Left ventricle myocardium inferior (tissue), 1 donor: ENCODE measurements around the gene ERC1. TPM values are rescaled to one million over a fixed set of nuclear protein-coding genes. Genes with fewer than 3 reads are reported as not detected.
A peak's percentile ranks its signal among the peaks of the same experiment; 100 is the strongest.

Experiments
- DNase-seq: peaks from one replicate; pipeline ENCODE4 v3.0.0-alpha.2; 2020
- H3K27ac ChIP-seq: fragments of 200-600 bp; replicated peaks from 2 replicates; pipeline ENCODE4 v1.8.0; 2021
- H3K27me3 ChIP-seq: fragments of 200-600 bp; 2 replicates; pipeline ENCODE4 v1.8.0; 2021; ENCODE audit warnings: low read depth
- H3K36me3 ChIP-seq: fragments of 200-600 bp; 2 replicates; pipeline ENCODE4 v1.8.0; 2021
- H3K4me1 ChIP-seq: fragments of 200-600 bp; 2 replicates; pipeline ENCODE4 v1.8.0; 2021
- H3K4me3 ChIP-seq: fragments of 200-600 bp; 2 replicates; pipeline ENCODE4 v1.8.0; 2021; ENCODE audit warnings: mild to moderate bottlenecking, moderate library complexity
- H3K9me3 ChIP-seq: fragments of 200-600 bp; replicated peaks from 2 replicates; pipeline ENCODE4 v1.8.0; 2021
- intact Hi-C: fragments of 100-400 bp; cut with micrococcal nuclease; formaldehyde crosslinking; loops from one replicate; pipeline ENCODE4 v1.11.0; 2022
- total RNA-seq: library from RNA; stranded (reverse); fragmentation: NEBNext Ultra II Directional; extraction: Animal tissue kit (Norgen Biotek cat#: 25700); gene quantifications from one replicate; pipeline ENCODE4 v1.2.1, GENCODE V29; 2021
- TF ChIP-seq, protein P1 (sequence below): fragments of 200-600 bp; IDR thresholded peaks from 2 replicates; pipeline ENCODE4 v1.8.0; 2021; ENCODE audit warnings: antibody characterized with exemption, mild to moderate bottlenecking, borderline replicate concordance
- donor health status: DM: no; HTN: yes; CAD: no; lungs with severe emphysema.

ERC1 gene
- total RNA-seq, 1 donor from 2014 or later, result 50.8 TPM

- Histone ChIP-seq H3K36me3 (peaks cover 21% of the 10 kb centered on the region), H3K4me3 (no peak overlapping the region), H3K27ac (peak overlapping the region; percentile 53), H3K9me3 (no peaks in the 10 kb centered on the region), H3K27me3 (no peaks in the 10 kb centered on the region), H3K4me1 (peaks cover 15% of the 10 kb centered on the region)
- DNase-seq, result no peak
- TF ChIP-seq, protein P1, sequence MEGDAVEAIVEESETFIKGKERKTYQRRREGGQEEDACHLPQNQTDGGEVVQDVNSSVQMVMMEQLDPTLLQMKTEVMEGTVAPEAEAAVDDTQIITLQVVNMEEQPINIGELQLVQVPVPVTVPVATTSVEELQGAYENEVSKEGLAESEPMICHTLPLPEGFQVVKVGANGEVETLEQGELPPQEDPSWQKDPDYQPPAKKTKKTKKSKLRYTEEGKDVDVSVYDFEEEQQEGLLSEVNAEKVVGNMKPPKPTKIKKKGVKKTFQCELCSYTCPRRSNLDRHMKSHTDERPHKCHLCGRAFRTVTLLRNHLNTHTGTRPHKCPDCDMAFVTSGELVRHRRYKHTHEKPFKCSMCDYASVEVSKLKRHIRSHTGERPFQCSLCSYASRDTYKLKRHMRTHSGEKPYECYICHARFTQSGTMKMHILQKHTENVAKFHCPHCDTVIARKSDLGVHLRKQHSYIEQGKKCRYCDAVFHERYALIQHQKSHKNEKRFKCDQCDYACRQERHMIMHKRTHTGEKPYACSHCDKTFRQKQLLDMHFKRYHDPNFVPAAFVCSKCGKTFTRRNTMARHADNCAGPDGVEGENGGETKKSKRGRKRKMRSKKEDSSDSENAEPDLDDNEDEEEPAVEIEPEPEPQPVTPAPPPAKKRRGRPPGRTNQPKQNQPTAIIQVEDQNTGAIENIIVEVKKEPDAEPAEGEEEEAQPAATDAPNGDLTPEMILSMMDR, result no peak
- intact Hi-C loops, result no loop called here
These were observed 452.6 kb downstream of the ERC1 start for GRCh38 chr12:1443421-1444141.

- intact Hi-C loops, result no loop called here
These were observed 453.1 kb downstream of the ERC1 start for GRCh38 chr12:1444142-1444516.

DNA sequence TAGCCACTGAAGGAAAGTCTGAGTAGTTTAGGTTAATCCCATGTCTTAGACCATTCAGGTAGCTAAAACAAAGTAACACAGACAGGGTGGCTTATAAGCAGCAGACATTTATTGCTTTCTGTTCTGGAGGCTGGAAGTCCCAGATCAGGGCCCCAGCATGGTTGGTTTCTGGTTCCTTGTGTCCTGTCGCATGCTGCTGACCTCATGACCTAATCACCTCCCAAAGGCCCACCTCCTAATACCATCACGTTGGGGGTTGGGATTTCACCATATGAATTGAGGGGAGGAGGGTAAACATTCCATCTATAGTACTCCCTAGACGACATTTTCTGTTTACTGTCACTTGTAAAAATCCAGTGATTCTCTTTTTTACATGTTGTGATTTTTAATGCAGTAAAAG lies 454.8 kb downstream of the ERC1 start:
- TF ChIP-seq, protein P1, result no peak

More at GRCh38 chr12:1444142-1444516, 453.1 kb downstream of the ERC1 start:
- peaks cover 25% of the 10 kb centered on the region for H3K36me3 ChIP-seq
- TF ChIP-seq, protein P1, result no peak
- peaks cover 15% of the 10 kb centered on the region for H3K4me1 ChIP-seq
- H3K4me3 ChIP-seq, result no peak overlapping the region
- no peaks in the 10 kb centered on the region for H3K9me3 ChIP-seq
- no peak for DNase-seq
- H3K27ac ChIP-seq, result peak overlapping the region; percentile 53
- H3K27me3 ChIP-seq, result no peaks in the 10 kb centered on the region

GRCh38 chr12:1448336-1448735 lies 457.3 kb downstream of the ERC1 start:
- H3K27me3 ChIP-seq, result no peaks in the 10 kb centered on the region
- no peak for DNase-seq
- H3K4me1 ChIP-seq, result peaks cover 8% of the 10 kb centered on the region
- peaks cover 30% of the 10 kb centered on the region for H3K36me3 ChIP-seq
- intact Hi-C loops, result no loop called here
- H3K4me3 ChIP-seq, result no peak overlapping the region
- H3K27ac ChIP-seq, result no peak overlapping the region
- no peaks in the 10 kb centered on the region for H3K9me3 ChIP-seq
- TF ChIP-seq, protein P1, result no peak

More for the DNA sequence above, 454.8 kb downstream of the ERC1 start:
- H3K27ac ChIP-seq, result no peak overlapping the region
- no peaks in the 10 kb centered on the region for H3K9me3 ChIP-seq
- intact Hi-C loops, result no loop called here
- H3K4me1 ChIP-seq, result peaks cover 11% of the 10 kb centered on the region
- no peak for DNase-seq
- peaks cover 25% of the 10 kb centered on the region for H3K36me3 ChIP-seq
- no peaks in the 10 kb centered on the region for H3K27me3 ChIP-seq
- H3K4me3 ChIP-seq, result no peak overlapping the region

- TF ChIP-seq, protein P1, result no peak
- no peak overlapping the region for H3K27ac ChIP-seq
- no peak overlapping the region for H3K4me3 ChIP-seq
- no peaks in the 10 kb centered on the region for H3K27me3 ChIP-seq
- peaks cover 9% of the 10 kb centered on the region for H3K4me1 ChIP-seq
- H3K36me3 ChIP-seq, result peaks cover 12% of the 10 kb centered on the region
- intact Hi-C loops, result no loop called here
- no peak for DNase-seq
- H3K9me3 ChIP-seq, result no peaks in the 10 kb centered on the region
These were observed 462.8 kb downstream of the ERC1 start for GRCh38 chr12:1453810-1454209.
